Left ventricle myocardium inferior (tissue), 1 donor: ENCODE measurements around the gene RBMS1. TPM values are rescaled to one million over a fixed set of nuclear protein-coding genes. Genes with fewer than 3 reads are reported as not detected.

ENCODE experiments used
- DNase-seq: peaks from one replicate; pipeline ENCODE4 v3.0.0-alpha.2; 2020
- H3K27ac ChIP-seq: fragments of 200-600 bp; replicated peaks from 2 replicates; pipeline ENCODE4 v1.8.0; 2021
- H3K27me3 ChIP-seq: fragments of 200-600 bp; 2 replicates; pipeline ENCODE4 v1.8.0; 2021; ENCODE audit warnings: low read depth
- H3K36me3 ChIP-seq: fragments of 200-600 bp; 2 replicates; pipeline ENCODE4 v1.8.0; 2021
- H3K4me1 ChIP-seq: fragments of 200-600 bp; 2 replicates; pipeline ENCODE4 v1.8.0; 2021
- H3K4me3 ChIP-seq: fragments of 200-600 bp; 2 replicates; pipeline ENCODE4 v1.8.0; 2021; ENCODE audit warnings: mild to moderate bottlenecking, moderate library complexity
- H3K9me3 ChIP-seq: fragments of 200-600 bp; replicated peaks from 2 replicates; pipeline ENCODE4 v1.8.0; 2021
- intact Hi-C: fragments of 100-400 bp; cut with micrococcal nuclease; formaldehyde crosslinking; loops from one replicate; pipeline ENCODE4 v1.11.0; 2022
- total RNA-seq: library from RNA; stranded (reverse); fragmentation: NEBNext Ultra II Directional; extraction: Animal tissue kit (Norgen Biotek cat#: 25700); gene quantifications from one replicate; pipeline ENCODE4 v1.2.1, GENCODE V29; 2021
- TF ChIP-seq, protein P1 (sequence below): fragments of 200-600 bp; IDR thresholded peaks from 2 replicates; pipeline ENCODE4 v1.8.0; 2021; ENCODE audit warnings: antibody characterized with exemption, mild to moderate bottlenecking, borderline replicate concordance
- donor health status: DM: no; HTN: yes; CAD: no; lungs with severe emphysema.

RBMS1 gene
- total RNA-seq, 1 donor from 2014 or later, result 56.2 TPM

DNA sequence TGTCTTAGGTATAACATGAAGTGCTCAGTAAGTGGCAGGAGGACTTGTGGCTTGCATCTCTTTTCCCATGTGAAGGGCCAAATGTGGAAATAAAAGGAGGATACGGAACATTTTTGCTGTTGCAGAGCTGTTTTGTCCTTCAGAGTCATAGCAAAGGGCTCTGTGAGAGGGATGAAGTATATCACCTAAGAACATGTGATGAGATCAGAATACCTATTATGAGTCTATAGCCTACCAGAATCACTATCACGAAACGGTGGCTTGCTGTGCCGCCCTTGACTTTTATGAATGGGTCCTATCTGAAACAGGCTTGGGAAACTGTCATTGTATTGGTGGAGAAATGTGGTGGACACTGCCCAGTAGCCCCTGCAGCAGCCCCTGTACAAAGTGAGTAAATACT, 226.6 kb downstream of the RBMS1 start:
- no peak for DNase-seq
- TF ChIP-seq, protein P1, sequence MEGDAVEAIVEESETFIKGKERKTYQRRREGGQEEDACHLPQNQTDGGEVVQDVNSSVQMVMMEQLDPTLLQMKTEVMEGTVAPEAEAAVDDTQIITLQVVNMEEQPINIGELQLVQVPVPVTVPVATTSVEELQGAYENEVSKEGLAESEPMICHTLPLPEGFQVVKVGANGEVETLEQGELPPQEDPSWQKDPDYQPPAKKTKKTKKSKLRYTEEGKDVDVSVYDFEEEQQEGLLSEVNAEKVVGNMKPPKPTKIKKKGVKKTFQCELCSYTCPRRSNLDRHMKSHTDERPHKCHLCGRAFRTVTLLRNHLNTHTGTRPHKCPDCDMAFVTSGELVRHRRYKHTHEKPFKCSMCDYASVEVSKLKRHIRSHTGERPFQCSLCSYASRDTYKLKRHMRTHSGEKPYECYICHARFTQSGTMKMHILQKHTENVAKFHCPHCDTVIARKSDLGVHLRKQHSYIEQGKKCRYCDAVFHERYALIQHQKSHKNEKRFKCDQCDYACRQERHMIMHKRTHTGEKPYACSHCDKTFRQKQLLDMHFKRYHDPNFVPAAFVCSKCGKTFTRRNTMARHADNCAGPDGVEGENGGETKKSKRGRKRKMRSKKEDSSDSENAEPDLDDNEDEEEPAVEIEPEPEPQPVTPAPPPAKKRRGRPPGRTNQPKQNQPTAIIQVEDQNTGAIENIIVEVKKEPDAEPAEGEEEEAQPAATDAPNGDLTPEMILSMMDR, result no peak
- H3K9me3 ChIP-seq, result no peaks in the 10 kb centered on the region
- H3K27me3 ChIP-seq, result no peaks in the 10 kb centered on the region
- intact Hi-C loops, result no loop called here
- no peak overlapping the region for H3K4me3 ChIP-seq
- no peak overlapping the region for H3K27ac ChIP-seq
- peaks cover 7% of the 10 kb centered on the region for H3K36me3 ChIP-seq
- H3K4me1 ChIP-seq, result peaks cover 41% of the 10 kb centered on the region

DNA sequence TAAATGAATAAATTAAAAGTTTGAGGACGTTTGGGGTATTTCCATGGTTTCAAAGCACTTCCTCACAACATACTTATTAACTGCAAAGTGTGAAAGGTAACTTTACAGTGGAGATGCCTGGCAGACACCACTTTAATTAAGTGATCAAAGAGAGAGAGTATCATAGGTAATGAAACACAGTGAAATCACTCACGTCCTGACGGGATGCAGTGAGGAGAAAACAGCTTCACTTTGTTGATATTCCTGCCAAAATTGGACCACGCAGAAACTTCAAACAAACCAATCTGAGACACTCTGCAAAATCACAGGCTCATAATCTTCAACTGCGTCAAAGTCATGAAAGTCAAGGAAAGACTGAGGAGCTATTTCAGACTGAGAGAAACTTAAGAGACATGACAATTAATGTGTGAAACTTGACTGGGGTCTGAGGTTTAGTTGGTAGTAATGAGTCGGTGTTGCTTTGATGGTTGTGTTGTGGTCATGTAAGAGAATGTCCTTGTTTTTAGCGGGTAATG, 227.5 kb downstream of the RBMS1 start:
- H3K9me3 ChIP-seq, result no peaks in the 10 kb centered on the region

DNA sequence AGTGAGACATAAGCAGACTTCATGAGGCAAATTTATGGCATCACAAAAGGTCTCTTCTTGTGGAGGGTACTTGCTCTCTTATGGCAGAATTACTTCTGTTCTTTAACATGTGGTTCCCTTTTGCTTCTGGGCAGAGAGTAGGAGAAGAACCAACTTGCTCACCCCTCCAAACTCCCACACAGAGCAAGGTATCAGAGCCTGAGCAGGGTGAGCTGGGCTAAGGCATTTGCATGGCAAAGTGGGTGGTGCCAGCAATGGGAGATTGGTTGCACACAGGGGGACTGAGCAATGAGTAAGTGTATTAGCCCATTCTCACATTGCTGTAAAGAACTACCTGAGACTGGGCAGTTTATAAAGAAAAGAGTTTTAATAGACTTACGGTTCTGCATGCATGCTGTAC, 229.3 kb downstream of the RBMS1 start:
- Histone ChIP-seq H3K27ac (no peak overlapping the region), H3K9me3 (no peaks in the 10 kb centered on the region), H3K27me3 (no peaks in the 10 kb centered on the region), H3K4me1 (peaks cover 17% of the 10 kb centered on the region), H3K36me3 (no peaks in the 10 kb centered on the region), H3K4me3 (no peak overlapping the region)
- intact Hi-C loops, result no loop called here
- DNase-seq, result no peak
- TF ChIP-seq, protein P1, result no peak

More for the DNA sequence above, 227.5 kb downstream of the RBMS1 start:
- no peak for DNase-seq
- Histone ChIP-seq H3K4me3 (no peak overlapping the region), H3K27ac (no peak overlapping the region), H3K27me3 (no peaks in the 10 kb centered on the region), H3K4me1 (peaks cover 31% of the 10 kb centered on the region), H3K36me3 (no peaks in the 10 kb centered on the region)
- intact Hi-C loops, result no loop called here
- TF ChIP-seq, protein P1, result no peak

DNA sequence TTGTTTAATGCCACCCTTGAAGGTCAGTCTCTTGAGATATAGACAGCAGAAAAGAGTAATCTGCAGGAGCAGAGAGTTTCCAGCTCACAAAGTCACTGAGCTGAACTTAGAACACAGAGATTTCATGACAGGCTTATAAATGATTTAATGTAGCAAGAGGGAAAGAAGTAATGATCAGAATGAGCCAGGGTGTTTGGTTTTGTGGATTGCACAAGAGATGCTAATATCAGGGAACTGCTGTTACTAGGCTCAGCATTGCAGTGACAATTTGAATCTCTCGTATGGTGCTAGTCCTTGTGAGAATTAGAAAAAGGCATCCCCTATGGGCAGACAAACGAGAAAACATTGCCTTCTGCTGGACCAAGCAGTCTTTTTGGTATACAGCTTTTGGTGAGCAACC, 231.9 kb downstream of the RBMS1 start:
- no peak overlapping the region for H3K27ac ChIP-seq
- H3K4me1 ChIP-seq, result no peaks in the 10 kb centered on the region
- intact Hi-C loops, result no loop called here
- H3K36me3 ChIP-seq, result no peaks in the 10 kb centered on the region
- TF ChIP-seq, protein P1, result no peak
- H3K4me3 ChIP-seq, result no peak overlapping the region
- DNase-seq, result no peak
- no peaks in the 10 kb centered on the region for H3K27me3 ChIP-seq
- H3K9me3 ChIP-seq, result no peaks in the 10 kb centered on the region

DNA sequence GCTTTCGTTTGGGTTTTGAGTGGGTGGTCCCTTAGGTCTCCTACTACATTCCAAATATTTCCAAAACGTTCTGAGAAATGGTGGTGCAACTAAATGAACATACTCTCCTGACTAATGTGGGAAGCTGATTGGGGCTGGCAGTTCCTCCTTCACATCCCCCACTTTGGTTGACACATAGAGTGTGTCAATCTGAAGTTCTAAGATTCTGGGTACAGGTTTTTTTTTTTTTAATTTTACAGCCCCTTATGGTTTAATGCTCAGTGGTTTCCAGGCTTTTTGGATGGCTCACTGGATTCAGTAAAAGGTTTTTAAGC, 235.2 kb downstream of the RBMS1 start:
- H3K36me3 ChIP-seq, result no peaks in the 10 kb centered on the region
- H3K9me3 ChIP-seq, result no peaks in the 10 kb centered on the region
- H3K4me1 ChIP-seq, result peaks cover 13% of the 10 kb centered on the region
- DNase-seq, result no peak
- H3K27ac ChIP-seq, result no peak overlapping the region
- intact Hi-C loops, result no loop called here
- no peaks in the 10 kb centered on the region for H3K27me3 ChIP-seq
- TF ChIP-seq, protein P1, result no peak
- H3K4me3 ChIP-seq, result no peak overlapping the region
